ENCODE measurements around the gene SYNGR2.
"Not testable (repeated sequence)": the region's sequence is repeated elsewhere in the genome, so short reads cannot be mapped to it uniquely, and the experiment has no call there.

The SYNGR2 gene

DNA sequence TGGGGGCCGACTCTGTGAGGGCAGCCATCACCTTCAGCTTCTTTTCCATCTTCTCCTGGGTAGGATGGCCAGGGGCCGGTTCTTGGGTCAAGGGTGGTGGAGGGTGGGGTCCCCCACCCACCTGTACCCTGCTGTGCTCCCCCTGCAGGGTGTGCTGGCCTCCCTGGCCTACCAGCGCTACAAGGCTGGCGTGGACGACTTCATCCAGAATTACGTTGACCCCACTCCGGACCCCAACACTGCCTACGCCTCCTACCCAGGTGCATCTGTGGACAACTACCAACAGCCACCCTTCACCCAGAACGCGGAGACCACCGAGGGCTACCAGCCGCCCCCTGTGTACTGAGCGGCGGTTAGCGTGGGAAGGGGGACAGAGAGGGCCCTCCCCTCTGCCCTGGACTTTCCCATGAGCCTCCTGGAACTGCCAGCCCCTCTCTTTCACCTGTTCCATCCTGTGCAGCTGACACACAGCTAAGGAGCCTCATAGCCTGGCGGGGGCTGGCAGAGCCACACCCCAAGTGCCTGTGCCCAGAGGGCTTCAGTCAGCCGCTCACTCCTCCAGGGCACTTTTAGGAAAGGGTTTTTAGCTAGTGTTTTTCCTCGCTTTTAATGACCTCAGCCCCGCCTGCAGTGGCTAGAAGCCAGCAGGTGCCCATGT, 3.3 kb downstream of the SYNGR2 start:
- DNase-seq (ENCODE audit: low read depth): not testable (repeated sequence)

DNA sequence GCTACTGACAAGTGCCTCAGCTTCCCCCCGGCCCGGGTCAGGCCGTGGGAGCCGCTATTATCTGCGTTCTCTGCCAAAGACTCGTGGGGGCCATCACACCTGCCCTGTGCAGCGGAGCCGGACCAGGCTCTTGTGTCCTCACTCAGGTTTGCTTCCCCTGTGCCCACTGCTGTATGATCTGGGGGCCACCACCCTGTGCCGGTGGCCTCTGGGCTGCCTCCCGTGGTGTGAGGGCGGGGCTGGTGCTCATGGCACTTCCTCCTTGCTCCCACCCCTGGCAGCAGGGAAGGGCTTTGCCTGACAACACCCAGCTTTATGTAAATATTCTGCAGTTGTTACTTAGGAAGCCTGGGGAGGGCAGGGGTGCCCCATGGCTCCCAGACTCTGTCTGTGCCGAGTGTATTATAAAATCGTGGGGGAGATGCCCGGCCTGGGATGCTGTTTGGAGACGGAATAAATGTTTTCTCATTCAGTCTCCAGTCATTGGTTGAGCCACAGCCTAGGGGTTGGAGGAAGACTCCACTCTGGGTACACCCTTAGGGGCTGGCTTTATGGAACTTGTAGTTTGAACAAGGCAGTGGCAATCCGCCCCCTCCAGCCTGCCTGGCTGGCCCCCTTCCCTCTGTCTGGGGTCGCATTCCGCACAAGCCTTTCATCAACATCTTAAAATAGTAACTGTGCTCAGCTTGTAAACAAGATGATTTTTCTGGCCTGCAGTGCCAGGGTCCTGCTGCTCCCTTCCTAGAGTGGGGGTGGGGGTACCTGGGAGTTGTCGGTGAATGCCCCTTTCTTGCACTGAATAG, 4.1 kb downstream of the SYNGR2 start:
- no peak for DNase-seq (ENCODE audit: low read depth)

- no peak for DNase-seq (ENCODE audit: low read depth)
These were observed 4.8 kb downstream of the SYNGR2 start for GRCh38 chr17:78173097-78173715.

GRCh38 chr17:78174346-78174869, 6.0 kb downstream of the SYNGR2 start:
- no peak for DNase-seq (ENCODE audit: low read depth)

DNA sequence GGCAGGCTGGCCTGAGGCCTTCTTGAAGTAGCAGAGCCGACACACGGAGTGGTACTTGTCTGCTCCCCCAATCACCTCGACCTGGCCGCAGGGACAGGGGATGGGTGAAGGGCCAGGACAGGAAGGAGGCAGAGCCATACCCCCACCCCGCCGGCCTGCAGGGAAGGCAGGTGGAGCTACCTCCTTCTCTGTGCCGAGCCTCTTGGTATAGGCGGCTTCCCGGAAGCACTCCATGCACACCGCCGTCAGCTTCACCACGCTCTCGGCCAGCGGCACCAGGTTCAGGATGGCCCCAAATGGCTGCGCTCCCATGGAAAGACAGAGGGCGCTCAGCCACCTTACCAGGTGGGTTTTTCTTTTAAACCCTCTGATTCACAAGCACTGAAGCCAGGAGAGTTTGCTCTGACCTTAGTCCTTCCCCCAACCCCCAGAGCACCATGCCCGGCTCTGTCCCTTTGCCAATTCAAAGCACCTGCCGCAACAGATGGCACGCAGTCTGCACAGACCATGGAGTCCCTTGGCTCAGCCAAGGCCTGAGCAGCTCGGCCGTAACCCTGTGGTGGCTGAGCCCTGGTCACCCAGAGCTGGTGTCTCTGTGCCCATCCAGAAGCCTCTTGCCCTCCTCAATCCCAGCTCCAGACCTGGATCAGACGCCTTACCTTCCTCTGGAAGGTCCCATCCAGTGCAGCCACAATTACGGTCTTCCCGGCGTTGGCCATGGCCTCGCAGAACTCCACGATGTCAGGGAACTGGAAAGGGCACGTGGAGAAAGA, 6.7 kb downstream of the SYNGR2 start:
- DNase-seq (ENCODE audit: low read depth): no peak

DNA sequence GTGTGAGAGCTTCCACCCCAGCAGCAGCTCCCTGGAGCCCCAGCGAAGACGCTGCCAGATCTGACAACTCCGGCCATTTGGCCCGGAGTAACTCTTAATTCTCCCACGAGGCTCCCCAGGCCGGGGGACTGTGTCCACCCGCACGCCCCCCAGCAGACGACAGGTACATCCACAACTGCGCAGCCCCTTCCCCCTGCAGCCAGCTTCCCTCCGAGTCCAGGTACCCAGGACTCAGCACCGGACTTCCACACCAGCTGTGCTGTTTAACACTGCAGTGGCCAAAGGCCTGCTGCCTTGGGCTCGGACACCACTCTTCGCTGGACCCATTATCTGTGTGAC, 7.2 kb downstream of the SYNGR2 start:
- DNase-seq (ENCODE audit: low read depth): no peak

DNA sequence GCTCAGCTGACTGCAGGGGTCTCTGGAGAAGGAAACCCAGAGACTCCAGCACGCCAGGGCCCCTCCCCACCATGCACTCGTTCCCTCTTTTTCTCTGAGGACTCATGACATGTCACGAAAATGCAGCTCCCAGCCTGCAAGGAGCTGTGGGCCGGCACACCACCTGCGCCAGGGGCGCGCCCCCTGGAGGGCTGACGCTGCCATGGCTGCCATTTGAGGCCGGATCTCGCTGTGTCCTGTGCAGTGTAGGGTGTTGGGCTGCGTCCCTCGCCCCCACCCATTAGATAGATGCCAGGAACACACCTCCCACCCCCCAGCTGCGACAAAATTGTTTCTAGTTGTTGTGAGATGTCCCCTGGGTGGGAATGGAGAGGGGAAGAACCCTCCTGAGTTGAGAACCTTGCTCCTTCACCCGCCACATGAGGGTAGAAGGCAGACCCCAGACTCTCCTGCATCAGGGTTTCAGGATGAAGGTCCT, 8.2 kb downstream of the SYNGR2 start:
- DNase-seq (ENCODE audit: low read depth): peak; percentile 58

- DNase-seq (ENCODE audit: low read depth): no peak
These were observed 11.0 kb downstream of the SYNGR2 start for GRCh38 chr17:78179372-78179771.

DNA sequence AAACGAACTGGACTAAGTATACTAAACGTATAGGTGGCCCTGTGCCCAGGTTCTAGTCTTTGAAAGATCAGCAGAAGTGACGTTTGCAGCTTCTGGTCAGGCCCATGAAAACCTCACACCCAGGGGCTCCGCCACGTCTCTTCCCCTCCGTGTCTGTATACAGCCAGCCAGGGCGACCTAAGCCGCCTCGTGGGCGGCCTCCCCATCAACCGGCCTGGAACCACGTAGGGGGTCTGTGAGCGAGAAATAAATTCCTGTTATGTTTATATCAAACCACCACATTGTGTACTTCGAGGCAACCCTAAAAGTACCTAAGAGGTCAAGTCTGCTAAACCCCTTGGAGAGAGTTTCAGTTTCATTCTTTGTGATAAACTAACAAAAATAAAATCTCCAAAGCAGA, 11.7 kb downstream of the SYNGR2 start:
- no peak for DNase-seq (ENCODE audit: low read depth)

DNA sequence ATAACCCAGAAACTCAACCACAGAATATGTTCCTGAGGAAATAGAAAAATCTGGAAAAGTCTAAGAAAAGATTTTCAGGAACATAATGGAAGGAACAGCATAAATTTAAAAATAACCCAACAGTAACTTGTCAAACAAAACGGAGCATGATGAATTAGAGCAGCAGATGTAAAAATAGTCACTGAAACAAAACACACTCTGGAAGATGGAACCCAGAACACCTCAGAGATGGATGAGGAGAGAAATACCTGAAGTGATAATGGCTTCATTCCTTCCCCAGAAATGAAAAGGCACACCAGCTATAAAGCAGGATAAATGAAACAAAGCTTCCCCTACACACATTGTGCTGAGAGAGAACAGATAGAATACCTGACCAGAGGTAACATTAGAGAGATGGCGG, 12.1 kb downstream of the SYNGR2 start:
- DNase-seq (ENCODE audit: low read depth): no peak

DNA sequence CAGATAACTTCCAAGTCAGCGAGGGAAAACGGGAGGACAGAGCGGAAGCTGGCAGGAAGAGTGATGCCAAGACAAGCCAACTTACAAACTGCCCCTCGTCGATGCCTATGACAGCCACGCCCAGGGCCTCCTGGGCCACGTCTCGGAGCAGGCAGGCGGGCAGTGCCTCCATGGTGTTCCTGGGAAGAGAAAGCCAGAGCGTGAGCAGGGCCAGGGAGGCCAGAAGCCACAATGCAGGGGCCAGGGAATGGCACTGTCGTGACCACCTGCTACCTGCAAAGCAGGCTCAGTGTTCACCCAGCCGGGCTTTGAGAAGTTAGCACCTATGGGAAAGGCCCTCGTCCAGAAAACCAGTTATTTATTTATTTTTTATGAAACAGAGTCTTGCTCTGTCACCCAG, 14.1 kb downstream of the SYNGR2 start:
- no peak for DNase-seq (ENCODE audit: low read depth)

- no peak for DNase-seq (ENCODE audit: low read depth)
These were observed 15.5 kb downstream of the SYNGR2 start for GRCh38 chr17:78183916-78184315.

GRCh38 chr17:78184351-78184750, 16.0 kb downstream of the SYNGR2 start:
- no peak for DNase-seq (ENCODE audit: low read depth)

DNA sequence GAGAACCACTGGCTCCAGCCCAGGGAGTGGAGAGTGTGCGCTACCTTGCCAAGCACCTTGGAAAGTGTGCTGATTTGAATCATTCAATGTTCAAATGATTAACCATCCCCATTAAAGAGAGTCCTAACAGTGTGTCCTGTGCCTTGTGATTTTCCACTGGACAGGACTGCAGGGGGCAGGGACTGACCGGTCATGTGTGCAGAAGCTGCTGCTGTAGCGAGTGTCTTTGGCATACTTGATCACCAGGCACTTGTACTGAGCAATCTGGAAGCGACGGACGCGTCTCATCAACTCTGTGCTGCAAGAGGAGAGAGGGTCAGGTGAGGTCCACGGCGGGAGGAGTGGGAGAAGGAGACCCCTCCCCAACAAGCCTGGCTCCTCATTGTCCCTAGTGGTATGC, 16.5 kb downstream of the SYNGR2 start:
- no peak for DNase-seq (ENCODE audit: low read depth)

GRCh38 chr17:78185981-78186691, 17.8 kb downstream of the SYNGR2 start:
- DNase-seq (ENCODE audit: low read depth): no peak

DNA sequence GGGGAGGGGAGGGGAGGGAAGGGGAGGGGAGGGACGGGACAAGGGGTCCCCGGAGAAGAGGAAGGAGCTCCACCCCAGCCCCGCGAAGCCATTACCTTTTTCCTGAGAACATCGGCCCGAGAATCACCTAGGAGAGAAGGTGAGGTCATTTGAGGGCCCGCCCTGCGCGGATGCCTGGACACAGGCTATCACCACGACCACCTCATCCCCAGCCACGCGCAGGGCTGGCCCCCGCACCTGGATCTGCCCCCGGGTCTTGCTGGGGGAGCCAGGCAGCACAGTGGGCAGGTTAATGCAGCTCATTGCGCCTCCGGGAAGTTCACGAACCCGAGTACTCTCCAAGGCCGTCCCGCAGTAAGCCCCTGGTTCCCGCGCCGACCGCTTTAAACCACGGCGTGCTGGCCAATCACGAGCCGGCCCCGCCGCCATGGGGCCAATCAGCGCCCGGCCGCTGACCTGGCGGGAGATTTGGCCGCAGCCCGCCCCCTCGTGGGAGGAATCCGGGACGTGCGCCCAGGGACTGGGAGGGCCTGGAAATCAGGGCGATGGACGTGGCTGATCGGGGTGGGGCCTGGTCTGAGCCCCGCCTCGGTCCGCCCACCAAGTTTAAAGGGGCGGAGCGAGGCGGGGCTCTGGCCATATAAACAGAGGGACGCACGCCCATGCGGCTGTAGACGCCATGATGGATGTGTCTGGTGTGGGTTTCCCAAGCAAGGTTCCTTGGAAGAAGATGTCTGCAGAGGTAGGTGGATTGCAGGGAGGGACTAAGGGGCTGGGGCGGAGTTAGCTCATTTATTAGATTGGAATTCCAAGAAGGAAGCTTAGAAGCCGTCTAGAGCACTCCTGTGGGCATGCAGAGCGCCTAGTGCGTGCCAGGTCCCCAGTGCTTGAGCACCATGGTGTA, 18.6 kb downstream of the SYNGR2 start, which contains the start of the genes AFMID and TK1:
TSS of gene AFMID (plus strand) at position 671 of the 904 bp plus-strand sequence. CDS start at position 680, 9 bp downstream.
TSS of gene TK1 (minus strand) at position 361 of the 904 bp plus-strand sequence. CDS start at position 303, 58 bp downstream.
- peak; percentile 62 for DNase-seq (ENCODE audit: low read depth)

DNA sequence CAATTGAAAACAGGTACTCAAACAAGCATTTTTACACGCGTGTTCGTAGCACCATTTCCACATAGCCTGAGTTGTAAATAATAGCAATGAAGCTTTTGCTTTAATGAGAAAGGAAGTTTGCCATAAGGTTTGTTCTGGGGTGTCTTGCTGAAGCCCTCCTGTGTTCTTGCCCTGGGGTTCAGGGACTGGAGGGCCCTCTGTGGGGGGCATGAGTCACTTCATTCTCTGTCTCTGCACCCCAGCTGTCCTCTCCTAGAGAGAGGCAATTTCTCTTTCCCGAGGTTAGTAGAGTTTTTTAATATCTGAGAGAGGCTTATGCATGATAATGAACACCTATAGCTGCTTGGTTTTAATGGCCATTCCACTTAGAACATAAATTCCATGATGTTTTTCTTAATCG, 28.3 kb downstream of the SYNGR2 start:
- no peak for DNase-seq (ENCODE audit: low read depth)

DNA sequence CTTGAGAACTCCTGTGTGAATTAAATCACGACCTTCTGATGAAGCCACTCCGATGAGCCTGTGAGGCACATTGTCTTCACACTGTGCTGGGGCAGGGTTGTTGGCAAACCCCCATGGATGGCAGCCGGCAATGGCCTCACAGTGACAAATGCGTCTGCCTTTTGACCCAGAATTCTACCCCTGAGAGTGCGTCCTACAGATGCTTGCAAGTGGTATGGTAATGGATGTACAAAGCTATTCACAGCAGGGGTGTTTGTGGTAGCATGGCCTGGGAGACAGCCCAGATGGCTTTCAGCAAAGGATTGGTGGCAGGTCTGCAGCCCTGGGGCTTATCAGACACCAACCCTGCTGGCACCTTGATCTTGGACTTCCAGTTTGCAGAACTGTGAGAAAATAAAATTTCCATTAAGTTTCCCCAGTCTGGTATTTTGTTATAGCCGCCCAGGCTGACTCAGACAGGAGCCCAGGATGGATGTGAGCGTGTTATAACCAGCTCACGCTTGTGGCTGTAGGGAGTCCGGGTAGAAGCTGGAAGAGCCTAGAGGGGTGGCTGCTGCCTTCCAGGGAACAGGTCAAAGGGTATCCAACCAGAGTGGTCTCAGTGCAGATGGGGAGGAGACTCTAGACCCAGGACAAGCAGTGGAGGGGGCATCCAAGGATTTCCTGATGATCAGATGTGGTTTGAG, 28.9 kb downstream of the SYNGR2 start:
- no peak for DNase-seq (ENCODE audit: low read depth)

DNA sequence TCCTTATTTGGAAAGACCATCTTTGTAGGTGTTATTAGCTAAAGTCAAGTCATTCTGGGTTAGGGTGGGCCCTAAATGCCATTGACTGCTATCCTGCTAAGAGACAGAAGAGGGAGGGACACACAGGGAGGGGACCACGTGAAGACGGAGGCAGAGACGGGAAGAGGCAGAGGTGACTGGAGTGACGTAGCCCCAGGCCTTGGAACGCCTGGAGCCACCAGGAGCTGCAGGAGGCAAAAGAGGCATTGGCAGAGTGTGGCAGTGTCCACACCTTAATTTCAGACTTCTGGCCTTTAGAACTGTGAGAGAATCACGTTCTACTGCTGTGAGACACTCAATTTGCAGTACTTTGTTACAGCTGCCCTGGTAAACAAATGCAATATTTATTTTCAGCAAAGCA, 32.1 kb downstream of the SYNGR2 start:
- no peak for DNase-seq (ENCODE audit: low read depth)

DNA sequence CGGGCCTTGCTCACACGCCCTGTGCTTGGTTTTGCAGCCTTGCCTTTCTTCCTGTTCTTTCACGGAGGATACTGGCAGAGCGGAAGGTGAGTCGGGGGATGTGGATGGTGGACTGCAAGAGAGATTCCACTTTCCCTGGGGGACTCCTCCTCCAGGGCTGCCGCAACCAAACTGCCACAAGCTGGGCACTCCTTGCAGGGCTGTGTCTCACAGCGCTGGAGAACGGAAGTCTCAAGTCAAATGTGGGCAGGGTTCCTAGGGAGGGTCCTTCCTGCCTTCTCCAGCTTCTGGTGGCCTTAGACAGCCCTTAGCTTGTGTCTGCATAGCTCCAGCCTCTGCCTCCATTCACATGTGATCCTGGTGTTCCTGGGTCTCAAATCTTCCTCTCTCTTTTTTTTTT, 34.3 kb downstream of the SYNGR2 start:
- DNase-seq (ENCODE audit: low read depth): no peak

Measured in stimulated activated CD8-positive, alpha-beta memory T cell treated with anti-CD3 and anti-CD28 coated beads, Interleukin-12 subunit alpha, Interleukin-12 subunit beta, amount 100 ng/mL, for 4 hours (primary cell).